GM20431 (cell line): ENCODE data around the gene PDGFB.

Source experiments
- in situ Hi-C: fragments of 300-500 bp; cut with MseI, MboI; formaldehyde crosslinking; loops from one replicate; pipeline ENCODE4 v1.15.0; 2020; ENCODE audit warnings: low sequenced_read_pairs; ENCODE audit not compliant: unreplicated experiment

PDGFB gene

DNA sequence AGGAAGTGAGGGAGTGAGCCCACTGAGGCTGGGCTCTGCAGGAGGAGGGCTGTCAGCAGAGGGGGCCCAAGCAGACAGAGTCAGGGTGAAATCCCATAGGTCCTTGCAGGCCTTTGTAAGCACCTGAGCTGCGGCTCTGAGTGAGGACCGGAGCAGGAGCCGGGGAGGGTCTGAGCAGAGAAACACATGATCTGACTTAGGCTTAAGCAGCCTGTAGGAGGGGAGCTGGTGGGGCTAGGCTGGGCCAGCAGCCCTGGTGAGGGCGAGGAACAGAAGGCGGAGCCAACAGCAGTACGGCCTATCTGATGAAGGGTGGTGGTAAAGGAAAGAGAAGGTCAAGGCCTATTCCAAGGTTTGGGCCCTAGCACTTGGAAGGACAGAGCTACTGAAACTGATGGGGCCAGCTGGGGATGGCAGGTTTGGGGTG lies 65.4 kb downstream of the PDGFB start:
- in situ Hi-C loops, result loop anchor here (5.0 kb wide), 1 partner anchor 133 kb away; no protein-coding TSS in a partner anchor

DNA sequence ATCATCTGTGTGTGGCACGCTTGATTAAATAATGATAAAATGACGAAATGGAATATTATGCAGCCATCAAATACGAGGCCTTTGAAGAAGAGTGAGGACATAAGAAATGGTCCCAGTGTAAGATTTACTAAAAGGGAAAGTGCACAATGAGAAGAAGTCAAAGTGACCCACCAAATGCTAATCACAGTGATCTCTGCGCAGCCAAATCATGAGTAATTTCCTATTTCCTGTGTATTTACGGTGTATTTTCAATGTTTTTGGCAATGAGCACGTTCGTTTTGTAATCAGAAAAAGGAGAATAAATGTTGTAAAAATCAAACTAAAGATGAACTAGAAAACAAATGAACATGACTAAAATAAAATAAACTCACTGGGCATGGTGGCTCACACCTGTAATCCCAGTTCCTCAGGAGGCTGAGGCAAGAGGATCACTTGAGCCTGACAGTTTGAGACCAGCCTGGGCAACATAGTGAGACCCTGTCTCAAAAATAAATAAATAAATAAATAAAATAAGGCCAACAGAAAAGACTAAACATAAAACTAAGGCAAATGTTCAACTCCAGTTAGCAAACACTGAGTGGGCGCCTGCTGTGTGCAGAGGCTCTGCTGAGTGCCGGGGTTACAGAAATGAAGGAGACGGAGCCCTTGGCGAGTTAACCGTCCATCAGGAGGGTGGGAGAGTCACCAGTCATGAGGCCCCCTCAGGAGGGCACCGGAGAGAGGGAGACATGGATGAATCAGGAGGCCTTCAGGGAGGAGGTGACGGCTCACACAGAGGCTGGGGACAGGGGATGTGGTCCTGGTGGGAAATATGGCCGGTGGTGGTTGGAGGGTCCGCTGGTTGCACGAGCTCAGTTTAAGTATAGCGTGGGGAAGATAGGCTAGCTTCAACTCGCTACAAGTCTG lies 66.3 kb downstream of the PDGFB start:
- in situ Hi-C loops, result loop anchor here (5.0 kb wide), 1 partner anchor 134 kb away; no protein-coding TSS in a partner anchor

DNA sequence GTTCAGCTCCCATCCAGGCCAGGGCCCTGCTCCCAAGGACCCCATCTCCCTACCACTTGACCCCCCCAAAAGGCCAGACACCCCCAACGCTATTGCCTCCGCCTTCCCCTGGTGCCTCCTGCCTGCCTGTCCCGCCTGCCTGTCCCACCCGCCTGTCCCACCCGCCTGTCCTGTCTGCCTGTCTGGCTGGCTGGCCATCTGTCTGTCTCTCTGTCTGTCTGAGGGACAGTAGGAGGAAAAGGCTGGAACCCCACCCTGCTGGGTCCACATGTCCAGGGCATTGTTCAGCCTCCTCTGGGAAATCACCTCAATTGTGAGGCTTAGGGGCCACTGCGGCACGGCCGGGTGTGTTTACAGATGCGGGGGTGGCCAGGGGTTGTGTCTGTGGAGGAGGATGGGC lies 67.0 kb downstream of the PDGFB start:
- in situ Hi-C loops, result loop anchor here (5.0 kb wide), 1 partner anchor 135 kb away; no protein-coding TSS in a partner anchor

DNA sequence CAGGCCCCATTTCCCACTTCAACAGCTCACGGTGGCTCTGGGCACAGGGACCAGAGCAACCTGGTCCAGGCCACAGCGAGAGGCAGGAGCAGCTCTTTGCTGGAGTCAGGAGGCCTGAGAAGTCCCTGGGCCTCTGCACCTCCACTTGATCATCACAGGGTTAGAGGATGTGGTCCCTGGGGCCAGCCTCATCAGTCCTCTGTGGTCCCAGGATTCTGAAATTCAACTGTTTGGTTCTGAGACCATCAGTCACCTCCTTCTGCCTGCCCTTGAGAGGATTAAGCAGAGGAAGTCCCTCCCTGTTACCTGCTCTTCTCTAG lies 67.4 kb downstream of the PDGFB start:
- in situ Hi-C loops, result loop anchor here (5.0 kb wide), 1 partner anchor 135 kb away; no protein-coding TSS in a partner anchor

DNA sequence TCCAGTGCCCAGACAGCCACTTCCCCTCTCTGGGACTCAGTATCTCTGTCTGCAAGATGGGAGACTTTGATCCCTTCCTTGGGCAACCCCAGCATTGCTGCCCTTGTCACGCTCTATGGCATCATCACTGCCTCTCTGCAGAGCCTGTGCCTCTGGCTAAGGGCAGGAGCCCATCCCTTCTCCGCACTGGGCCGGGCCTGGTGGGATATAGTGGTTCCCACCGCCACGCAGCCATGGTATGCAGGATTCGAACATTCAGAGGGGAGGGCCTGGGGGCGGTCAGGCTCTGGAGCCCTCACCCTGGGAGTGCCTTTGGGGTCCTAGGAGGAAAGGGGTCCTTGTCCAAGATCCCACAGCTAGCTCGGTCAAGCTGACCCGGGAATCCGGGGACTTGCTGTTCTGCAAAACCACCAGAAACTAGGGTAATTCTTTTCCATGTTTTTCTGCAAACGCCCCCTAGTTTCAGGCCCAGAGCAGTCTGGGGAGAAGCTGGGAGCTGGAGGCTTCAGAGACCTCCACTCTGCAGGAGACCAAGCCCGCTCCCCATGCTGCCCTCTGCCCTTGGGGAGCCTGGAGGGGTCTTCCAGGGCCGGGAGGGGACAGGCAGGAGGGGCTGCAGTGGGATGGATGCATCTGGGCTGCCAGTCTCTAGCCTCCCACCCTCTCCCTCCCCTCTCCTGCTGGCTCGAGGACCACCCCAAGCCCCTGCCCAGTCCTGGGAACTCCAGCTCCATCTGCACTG lies 67.9 kb downstream of the PDGFB start:
- in situ Hi-C loops, result loop anchor here (5.0 kb wide), 1 partner anchor 135 kb away; no protein-coding TSS in a partner anchor

DNA sequence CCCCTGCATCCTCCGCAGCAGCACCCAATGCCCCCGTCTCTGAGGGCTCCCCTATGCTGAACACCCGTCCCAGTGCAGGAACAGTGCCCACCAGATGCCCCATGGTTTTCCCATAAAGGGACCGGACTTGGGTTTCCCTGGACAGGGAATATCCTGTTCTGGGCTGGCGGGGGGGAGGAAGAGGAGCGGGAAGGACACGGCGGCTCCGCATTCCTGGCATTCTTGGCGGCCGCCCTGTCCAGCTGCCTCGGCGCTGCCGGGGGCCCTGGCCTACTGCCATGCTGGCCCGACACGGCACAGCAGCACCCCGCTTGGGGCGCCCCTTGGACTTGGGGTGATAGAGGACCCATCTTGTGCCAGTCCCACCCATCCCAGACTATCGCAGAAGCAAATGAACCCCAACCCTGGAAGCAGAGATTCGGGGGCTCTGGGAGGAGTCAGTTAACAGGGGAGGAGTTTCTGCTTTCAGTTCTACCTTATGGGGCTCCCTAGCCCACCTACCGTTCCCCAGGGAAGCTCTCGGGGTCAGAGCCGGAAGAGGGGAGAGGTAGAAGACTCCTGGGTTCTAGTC lies 68.6 kb downstream of the PDGFB start:
- in situ Hi-C loops, result loop anchor here (5.0 kb wide), 1 partner anchor 136 kb away; no protein-coding TSS in a partner anchor

DNA sequence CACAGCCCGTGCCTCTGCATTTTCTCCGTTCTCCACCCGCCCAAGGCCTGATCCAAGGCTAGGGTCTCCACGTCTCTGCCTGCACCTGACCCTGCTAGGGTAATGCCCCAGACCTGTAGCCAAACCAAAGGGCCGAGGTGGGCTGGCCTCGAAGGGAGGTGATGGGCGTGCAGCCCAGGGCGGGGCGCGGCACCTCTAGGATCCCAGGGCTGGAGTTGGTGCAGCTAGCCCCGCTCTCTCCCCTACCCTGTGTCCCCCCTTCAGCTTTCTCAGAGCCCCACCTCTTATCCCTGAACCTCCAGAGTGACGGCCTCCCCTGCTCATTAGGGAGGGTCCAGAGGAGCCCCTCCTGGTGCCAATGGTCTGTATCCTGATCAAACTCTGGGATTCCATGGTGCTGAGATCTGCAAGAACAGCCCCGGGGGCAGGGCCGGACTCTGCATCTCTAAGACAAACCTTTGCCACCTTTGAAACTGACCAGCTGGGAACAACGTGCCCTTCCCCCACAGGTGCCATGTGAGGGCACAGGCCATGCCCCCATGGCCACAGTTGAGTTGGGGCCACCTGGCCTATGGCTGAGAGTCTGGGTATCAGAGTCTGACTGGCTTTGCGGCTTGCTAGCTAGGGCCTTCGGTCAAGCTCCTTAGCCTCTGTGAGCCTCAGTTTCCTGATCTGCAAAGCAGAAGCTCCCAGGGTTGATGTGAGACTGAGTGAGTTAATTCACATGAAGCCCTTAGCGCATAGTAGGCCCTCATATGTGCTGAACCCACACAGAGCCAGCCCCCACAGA lies 69.2 kb downstream of the PDGFB start:
- in situ Hi-C loops, result loop anchor here (5.0 kb wide), 1 partner anchor 137 kb away; no protein-coding TSS in a partner anchor

DNA sequence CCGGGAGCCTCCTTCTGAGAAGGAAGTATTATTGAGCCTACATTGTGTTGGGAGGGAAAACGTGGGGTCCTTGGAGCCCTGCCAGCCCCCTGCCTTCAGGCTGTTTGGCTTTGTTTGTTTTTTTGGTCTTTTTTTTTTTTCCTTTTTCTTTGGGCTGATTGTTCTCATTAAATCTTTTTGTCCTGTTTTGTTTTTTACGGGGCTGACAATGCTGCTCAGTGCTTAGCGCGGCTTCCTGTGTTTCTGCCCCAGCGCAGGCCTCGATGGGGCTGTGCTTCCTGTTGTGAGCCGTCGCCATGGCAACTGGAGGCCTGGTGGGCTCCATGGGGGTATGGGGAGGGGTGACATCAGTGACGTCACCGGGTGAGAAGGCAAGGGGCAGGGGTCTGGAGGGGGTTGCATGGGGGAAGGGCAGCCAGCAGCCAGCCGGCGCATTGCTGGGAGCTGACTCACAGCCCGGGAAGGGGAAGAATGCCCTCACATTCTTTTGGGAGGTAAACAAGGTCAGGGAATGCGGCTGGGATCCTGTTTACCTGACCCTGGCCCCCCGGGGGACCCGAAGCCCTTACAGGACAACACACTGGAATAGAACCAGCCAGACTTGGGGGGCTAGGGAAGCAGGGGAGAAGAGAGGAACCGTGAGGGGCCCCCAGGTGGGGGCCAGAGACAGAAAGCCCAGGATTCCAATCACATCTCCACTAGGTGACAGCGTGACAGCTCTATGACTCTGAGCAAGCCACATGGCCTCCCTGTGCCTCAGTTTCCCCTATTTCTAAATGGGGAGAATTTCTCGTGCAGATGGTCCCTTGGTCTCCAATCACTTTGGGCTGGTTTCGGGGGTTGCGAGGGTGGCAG lies 70.1 kb downstream of the PDGFB start:
- in situ Hi-C loops, result loop anchor here (5.0 to 25.0 kb wide), 2 partner anchors 138 to 338 kb away; partner anchors contain the start of genes ATF4 and MIEF1

DNA sequence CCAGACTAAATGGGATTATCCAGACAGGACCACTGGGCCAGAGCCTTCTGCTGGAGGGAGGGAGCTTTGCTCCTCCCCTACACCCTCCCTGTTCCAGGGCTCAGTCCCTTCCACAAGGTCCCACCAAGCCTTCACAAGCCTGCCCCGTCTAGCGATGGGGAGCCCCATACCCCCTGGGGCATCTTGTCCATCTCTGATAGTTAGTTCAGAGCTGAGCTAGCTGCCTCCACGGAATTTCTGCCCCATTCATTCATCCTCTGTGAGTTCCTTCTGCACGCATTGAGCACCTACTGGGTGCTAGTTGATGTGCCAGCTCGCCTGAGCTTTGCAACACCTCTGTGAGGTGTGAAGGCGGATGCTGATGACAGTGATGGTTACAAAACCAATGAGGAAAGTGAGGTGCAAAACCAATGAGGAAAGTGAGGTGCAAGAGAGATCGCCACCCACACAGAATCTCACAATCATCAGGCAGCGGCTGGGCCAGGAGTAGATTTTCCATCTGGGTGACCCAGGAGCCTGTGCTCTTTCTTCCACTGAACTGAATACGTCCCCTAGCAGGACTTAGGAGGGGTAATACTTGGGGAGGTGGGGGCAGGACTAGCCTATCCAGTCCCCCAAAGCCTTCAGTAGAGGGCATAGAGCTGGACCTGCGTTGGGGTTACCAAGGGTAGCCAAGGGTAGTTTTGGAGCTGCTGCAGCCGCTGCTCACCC lies 70.8 kb downstream of the PDGFB start:
- in situ Hi-C loops, result loop anchor here (25.0 kb wide), 1 partner anchor 338 kb away; the partner anchor contains the start of genes ATF4 and MIEF1
